HUDEP-2 (cell line): Measurements from ENCODE around the gene CST7.

Experiments
- DNase-seq, 76 experiments: peaks; one replicate each; lab custom pipeline; 2025; ENCODE audit not compliant: unreplicated experiment in 76 of 76; lab: John Stamatoyannopoulos, UW

The CST7 gene

DNA sequence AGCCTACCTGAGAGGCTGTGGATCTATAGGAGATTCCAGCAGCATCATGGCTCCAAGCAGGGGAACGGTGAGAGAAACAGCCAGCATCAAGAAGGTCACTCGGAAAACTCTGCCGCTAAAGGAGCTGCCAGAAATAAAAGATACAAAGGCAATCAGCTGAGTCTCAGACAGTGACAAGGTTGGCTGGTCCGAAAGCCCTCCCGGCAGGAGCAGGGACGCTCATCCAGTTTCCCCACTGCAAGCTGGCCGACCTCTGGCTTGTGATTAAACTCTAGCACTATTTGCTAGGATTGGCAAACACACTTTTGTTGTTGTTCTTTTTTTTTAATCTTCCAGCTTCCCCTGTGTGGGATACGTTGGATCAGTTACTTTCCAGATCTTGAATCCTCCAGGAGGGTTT is 34.8 kb downstream of the CST7 start:
- no peak for DNase-seq

DNA sequence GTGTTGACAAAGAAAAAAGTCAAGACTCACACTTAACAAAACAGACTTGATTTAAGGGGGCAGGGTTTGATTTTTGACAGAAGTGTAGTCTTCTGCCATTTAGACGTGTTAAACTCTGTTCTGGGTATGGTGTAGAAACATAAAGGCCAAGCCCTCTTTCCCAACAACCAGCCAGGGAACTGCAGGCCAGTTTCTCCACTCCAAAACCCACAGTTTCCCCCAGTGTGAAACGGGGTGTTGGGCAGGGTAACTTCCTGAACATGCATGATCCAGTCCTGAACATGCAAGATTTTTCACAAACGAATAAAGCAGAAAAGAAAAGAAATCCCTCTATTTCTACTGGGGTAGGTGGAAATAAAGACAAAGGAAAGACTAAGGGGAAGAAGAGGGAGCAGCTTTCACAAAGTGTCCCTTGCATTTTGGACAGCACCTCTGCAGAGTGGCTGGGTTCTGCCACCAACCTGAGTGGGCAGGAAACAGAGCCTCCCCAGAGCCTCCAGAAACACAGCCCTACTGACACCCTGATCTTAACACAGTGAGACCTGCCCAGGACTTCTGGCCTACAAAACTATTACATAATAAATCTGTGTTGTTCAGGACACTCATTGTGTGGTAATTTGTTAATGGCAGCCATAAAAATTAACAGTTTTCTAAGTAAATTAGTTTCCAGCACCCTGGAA is 36.0 kb downstream of the CST7 start:
- DNase-seq, result no peak

DNA sequence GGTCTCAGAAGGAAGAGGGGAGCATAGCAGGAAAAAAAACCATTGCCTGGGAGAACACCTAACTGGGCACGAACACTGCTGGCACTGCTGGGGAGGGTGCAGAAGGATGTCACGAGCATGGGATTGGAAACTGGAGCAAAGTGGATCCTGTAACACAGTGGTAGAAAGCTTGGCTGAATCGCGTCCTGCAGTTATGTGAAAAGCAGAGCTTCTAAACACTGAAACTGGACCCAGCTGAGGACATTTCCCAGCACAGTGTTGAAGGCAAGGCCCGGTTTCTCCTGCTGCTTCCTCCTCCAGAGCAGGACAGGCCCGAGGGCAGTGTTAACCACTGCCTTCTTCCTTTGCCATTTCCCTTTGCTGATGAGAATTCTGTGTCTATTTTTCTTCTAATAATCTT is 36.7 kb downstream of the CST7 start:
- DNase-seq, result no peak

DNA sequence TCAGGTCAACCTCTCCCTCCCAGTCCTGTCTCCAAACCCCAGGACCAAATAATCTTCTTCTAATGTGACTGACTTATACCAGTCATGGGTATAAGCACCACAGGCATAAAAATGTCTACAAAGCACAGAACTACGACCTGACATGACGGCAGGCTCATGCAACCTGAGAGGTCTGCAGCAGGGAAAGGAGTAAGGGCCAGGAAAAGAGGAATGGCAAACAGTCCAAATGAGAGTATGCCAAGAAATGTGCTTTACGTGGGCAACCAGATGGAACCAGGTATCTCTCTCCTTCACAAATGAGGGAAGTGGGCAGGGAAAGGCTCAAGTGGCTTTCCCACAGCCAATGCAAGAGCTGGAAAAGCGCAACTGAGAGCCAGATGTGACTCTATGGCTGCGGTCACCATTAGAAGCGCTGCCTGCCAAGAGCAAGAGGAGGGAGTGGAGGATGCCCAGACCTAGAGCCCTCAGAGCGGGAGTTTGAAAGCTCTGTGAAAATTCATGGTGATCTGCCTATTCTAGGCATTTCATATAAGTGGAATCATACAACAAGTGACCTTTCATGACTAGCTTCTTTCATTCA is 37.5 kb downstream of the CST7 start:
- no peak for DNase-seq

DNA sequence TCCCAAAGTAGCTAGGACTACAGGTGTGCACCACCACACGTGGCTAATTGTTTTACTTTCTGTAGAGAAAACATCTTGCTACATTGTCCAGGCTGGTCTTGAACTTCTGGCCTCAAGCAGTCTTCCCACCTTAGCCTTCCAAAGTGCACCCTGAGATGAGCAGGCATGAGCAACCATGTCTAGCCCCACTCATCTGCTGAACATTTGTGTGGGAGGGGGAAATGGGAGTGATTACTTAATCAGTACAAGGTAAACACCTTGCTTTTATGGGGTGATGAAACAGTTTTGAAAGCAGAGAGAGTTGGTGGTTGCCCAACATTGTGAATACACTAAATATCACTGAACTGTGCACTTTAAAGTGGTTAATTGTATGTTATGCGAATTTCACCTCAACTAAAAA is 38.2 kb downstream of the CST7 start:
- DNase-seq, result no peak

DNA sequence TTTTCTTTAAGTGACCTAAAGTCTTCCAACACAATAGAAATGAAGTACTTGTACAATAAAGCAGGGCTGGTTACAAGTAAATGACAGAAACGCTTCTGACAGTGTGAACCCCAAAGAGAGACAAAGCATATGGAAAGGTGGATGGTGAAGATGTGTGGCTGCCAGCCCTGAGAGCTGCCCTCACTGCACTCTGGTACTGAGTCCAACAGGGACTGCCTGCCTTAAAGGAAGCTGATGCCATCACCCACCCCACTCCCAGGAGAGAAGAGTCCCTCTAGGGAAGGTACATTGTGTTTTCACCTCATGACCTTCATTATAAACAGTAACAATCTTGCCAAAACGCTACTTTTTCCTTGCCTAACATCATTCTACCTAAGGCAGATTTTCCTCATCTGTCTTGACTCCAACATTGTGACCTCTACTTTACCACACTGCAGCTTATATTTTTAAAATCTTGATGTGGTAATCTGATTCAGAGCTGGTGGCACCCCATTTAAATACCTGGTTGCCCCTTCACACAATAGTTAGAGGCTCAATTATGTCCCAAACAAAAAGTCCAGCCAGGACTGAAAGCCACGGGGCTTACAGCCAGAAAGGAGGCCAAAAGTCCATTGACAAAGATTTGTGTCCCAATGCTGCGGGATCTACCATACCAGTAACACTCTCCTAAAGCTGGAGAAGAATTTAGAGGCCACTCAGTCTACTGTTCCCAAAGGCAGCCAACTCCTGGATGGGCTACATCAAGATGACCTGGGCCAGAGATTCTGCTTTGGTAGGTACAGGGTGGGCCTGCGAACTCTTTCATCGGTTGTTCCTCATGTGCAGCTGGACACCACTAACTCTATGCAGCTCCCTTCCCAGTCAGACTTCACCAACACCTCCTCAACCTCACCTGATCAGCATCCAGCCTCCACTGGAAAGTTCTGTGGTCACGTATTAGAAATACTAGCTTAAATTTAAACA is 39.1 kb downstream of the CST7 start:
- DNase-seq, result no peak

DNA sequence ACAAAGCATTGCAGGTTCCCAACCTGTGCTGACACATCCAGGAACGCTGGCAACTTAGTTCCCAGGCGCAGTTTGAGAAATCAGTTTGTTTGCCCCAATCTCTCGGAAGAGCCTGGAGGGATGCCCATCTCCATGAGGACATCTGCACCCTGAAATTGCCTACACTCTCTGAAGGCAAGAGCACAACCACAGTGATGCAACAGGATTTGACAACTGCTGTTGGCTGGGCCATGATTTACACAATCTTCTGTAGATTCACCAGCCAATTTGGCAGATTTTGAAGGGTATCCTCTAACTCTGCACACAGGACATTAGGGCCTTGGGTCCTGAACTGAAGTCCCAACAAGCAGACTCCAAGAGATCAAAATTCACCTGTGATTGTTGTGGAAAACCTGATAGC is 40.1 kb downstream of the CST7 start:
- DNase-seq, result no peak

DNA sequence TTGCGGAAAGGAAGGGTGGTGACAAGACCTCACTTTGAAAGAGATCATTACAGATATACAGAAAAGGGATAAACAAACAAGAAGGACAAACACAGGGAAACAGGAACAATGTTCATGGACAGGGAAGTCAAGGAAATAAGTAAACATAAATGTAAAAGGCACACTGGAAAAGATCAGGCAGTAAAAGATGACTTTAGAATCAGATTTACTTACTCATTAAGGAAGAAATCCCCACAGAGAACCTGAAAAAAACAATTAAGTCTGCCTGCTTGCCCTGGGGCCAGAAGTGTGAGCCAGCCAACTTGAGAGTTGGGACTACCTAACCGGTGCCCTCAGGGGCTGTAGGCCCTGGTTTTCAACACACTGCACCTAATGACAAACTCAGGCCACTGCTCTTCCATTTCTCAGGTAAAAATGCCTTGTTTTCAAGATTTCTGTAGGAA is 41.8 kb downstream of the CST7 start:
- DNase-seq, result no peak

DNA sequence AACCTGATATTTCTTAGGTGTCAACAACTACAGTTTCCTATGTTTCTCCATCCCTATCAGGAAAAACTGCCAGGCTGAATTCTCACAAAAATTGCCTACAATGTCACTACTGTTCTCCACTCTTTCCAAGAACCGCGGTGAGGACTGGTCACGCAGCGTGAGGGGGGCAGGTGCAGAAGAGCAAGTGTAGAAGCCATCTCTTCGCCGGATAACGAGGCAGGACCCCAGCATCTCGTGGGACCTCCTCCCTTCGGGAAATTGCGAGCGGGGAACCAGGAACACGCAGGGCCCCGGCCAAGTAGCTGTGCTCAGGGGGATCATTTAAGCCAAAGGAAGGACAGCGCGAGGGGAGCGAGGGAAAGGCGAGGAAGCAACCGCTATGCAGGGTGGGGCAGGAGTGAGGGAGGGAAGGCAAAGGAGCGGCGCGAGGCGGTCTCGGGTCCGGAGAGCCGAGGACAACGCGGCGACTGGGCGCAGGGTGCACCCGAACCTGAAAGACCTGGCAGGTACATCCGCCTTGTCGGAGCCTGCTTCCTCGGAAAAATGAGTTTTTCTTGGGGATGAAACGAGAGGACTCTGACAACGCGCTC is 42.9 kb downstream of the CST7 start:
- peak in 16 of 76 experiments; percentile 12 to 54 (median 22) for DNase-seq

DNA sequence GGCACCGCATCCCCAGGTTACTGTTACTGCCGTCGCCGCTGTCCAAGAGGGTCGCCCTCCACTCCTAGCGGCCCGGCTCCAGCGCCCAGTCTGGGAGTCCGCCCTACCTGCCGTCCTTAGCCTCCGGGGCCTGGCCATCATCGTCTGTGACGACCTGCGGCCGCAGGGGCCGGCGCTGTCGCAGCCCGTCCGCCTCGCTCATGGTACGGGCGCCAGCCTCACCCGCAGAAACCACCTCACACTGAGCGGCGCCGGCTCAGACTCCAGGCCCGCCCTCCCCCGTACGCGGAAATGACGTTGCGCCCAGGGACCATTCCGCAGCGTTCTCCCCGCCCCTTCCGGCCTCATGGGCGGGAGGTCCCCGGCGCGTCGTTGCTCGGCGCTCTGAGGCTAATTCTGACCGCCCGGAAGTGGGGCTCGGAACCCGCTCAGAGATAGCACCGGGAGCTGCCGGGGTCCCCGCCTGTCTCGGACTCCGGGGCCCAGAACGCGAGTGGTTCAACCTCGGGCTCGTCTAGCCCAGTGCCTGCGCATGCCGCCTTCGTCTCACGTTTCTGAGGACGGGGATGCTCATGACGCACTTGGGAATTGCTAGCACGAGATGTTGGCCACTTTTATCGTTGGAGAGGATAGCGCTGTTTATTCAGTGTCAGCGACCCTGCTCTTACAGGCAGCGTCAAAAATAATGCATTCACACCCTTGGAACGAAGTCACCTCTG is 43.6 kb downstream of the CST7 start, which contains the start of gene APMAP:
TSS of gene APMAP (minus strand) at position 265 of the 719 bp plus-strand sequence. CDS start at position 202, 63 bp downstream.
- DNase-seq, result peak in 74 of 76 experiments; percentile 37 to 97 (median 86)

DNA sequence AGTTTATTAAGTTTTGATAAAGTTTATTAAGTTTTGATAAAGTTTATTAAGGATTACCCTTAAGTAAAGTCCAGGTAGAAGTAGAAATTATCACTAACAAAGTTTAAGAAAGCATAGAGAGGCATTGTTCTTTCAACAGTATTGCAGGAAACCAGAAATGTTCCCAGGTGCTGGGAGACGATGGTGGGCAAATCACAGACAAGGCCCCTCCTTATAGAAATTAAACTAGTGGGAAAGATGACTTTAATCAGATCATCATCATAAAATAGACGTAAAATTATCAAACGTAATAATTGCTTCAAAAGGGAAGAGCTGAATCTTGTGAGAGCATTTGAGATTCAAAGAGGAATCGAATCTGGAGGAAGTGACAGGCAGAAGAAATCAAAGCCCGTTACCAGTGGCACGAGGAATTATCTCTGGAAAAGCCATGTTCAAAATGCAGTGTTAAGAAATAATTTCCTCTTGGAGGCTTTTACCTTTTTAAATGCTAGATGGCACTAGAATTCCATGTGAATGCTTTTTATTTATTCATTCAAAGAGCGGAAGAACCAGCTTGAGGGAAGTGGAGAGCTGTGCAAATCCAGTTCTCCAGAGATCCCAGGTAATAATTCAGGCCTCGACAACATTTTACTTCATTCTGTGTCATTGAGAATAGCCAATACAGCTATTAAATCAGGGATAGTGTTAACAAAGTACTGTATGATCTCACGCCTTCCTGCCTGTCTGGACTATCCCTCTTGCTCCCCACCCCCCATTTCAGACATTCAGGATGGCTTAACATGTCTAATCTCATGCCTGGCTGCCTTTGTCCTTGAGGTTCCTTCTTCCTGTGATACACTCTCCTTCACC is 44.5 kb downstream of the CST7 start:
- peak in 6 of 76 experiments; percentile 2 to 16 (median 6) for DNase-seq

DNA sequence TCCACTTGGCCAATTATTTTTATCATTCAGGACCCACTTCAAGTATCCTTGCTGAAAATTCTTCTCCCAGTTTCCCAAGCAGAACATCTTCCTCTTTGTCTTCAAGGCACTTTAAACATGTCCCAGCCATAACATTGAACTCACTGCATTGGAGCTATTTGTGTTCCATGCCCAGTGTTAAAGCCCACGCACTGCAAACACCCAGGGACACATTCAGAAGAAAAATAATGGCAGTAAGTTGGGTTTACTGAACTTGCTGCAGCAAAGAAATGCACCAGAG is 45.1 kb downstream of the CST7 start:
- no peak for DNase-seq

DNA sequence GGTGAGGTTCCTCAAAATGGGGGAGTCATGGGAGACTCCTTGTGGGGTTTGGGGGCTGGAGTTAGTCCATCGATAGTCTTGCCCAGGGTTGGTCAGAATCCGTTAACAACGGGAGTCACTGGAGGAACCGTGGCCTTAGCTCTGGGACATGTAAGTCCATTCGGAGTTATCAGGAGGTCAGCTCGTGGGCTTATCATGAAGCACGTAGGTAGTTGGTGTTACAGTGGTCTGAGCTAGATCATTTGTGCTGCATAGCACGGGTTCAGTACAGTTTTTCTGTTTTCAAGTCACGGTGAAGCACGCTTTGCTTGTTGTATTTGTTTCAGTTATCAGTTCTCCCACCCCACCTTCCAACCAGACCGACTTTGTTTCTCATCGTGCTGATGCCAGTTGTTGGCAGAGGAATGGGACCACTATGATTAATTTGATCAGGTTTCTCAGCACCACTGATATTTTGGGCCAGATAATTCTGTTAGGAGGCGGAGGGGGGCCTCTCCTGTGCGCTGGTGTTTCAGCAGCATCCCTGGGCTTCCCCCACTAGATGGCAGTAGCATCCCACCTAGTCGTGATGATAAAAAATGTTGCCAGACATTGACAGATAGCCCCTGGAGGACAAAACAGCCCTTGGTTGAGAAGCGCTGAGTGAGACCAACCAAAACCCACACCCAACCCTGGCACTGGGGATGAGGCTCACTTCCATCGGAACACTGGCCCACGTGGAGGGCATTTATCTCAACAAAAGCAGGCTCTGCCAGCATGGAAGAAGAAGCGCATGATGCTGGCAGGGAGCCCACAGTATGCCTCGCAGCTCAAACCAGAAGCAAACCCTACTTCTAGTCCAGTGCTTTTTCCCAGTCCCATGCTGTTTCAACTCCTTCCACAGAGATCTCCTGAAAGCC is 45.6 kb downstream of the CST7 start:
- DNase-seq, result peak in 75 of 76 experiments; percentile 18 to 88 (median 76)

DNA sequence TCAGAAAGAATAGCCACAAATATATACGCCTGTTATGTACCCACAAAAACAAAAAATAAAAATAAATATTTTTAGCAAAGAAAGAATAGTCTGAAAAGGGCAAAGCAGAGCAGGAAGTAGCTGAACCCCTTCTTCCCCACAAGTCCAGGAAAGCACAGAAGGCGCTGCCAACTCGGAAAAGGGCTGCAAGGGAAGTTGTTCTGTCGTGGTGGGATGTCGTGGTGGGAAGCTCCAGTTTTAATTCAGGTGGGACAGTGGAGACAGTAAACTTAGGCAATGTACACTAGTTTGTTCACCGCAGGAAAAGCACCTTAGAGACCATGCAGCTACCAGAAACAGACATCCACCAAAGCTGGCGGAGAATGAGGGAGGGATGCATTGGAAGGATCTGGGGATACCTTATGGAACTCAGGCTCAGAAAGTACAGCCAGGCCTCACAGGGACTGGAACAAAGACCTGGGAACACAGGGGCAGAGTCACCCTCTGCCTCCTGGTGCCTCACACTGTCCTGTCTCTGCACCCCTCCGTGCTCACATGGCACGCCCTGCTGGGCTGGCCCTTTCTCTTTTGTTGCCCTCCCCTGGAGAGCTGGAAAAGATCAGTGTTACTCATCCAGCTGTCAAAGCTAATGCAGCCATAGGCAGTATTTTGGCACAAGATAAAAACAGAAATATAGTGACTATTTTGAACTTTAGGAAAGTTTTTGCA is 46.8 kb downstream of the CST7 start:
- peak in 59 of 76 experiments; percentile 4 to 68 (median 33) for DNase-seq

DNA sequence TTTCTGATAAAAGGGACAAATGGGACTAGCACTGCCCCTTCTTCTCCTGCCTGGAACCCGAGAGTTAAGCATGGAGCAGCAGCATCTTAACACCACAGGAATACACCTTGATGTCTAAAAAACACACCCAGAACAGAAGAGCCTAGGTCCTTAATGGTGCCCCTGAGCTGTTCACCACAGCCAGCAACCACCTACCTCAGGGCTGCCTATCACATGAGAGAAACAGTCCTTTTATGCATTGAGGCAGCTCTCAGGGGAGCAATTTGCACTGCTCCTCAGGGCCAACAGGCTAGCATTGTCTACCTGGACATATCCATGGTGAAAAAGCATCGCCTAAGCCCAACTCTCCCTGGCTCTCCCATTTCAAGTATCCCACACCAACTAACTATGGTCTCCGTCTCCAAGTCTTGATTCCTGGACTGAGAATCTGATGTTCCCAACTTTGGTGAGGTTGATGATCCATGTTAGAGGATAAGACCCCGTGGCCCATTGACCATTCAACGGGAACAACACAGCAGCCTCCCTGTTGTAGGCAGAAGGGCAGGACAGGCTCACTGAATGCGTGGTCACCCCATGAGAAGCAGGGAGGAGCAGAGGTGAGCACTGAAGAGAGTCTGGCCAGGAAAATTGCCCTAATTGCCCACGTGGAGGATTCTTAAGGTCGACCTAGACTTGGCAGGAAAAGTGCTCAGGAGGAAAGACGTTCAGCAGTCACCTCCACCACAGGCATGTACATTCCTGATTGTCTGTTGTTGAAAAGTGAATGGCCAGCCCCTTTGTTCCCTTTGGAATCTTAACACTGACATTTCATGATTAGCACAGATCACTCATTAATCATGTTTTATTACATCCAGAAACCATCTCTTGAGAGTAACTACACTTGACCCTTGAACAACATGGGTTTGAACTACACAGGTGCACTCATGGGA is 47.6 kb downstream of the CST7 start:
- DNase-seq, result no peak

DNA sequence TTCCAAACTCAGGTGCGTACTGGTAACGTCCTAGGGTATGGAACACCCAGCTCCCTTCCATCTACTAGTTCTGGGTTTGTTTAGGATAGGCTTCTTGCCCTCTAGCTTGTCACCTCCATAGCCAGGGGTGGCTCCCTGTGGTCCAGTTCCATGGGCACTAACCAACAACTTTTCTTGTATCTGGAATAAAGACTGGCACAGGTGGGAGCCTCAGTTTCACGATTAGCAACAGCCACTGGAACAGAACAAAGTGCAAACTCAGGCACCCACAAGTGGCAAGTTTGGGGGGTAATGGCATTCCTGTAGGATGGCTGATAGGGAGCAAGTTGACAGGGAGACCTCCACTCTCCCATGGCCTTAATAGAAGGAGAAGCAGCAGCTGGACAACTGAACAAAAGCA is 49.1 kb downstream of the CST7 start:
- DNase-seq, result no peak
